AG10803 (cell line): Measurements from ENCODE around the gene UHRF1.
"Not testable (repeated sequence)": the region's sequence is repeated elsewhere in the genome, so short reads cannot be mapped to it uniquely, and the experiment has no call there.

Experiments
- DNase-seq: peaks from one replicate; pipeline ENCODE4 v3.0.0; 2010; ENCODE audit warnings: low read depth
- H3K4me3 ChIP-seq: 2 replicates; pipeline ENCODE4 v1.5.1; 2011; ENCODE audit warnings: mild to moderate bottlenecking, low read length, control low read depth
- CTCF ChIP-seq: conservative IDR thresholded peaks from 2 replicates; pipeline ENCODE4 v1.5.1; 2011; ENCODE audit warnings: mild to moderate bottlenecking, low read length, control low read depth, inconsistent platforms

The UHRF1 gene

GRCh38 chr19:4889034-4889815, 20.1 kb upstream of the UHRF1 start:
- H3K4me3 ChIP-seq = no peak overlapping the region
- DNase-seq = peak; percentile 46
- no peak for TF ChIP-seq CTCF

DNA sequence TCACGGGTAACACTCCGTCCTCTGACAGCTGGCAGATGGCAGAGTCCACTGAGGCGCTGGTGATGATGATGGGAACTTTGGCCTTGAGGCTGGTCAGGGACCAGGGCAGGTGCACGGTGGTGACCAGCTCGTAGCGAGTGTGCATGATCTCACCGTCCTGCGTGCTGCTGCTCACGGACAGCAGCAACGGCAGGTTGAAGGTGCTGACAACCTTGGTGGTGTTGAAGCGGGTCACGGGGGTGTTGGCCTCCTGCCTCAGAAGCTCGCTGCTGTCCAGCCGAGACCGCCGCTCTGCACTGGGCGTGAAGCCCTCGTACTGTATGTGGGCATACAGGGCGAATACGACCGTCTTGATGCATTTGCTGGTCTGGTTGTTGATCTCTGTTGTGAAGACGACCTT, 18.2 kb upstream of the UHRF1 start:
- DNase-seq = no peak
- TF ChIP-seq CTCF = no peak
- no peak overlapping the region for H3K4me3 ChIP-seq

DNA sequence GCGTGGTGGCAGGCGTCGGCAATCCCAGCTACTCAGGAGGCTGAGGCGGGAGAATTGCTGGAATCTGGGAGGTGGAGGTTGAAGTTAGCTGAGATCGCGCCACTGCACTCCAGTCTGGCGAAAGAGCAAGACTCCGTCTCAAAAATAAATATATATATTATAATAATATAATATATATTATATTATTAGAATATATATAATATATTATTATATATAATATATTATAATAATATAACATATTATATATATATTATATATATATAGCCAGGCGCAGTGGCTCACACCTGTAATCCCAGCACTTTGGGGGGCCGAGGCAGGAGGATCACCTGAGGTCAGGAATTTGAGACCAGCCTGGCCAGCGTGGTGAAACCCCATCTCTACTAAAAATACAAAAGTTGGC, 16.3 kb upstream of the UHRF1 start:
- H3K4me3 ChIP-seq, DNase-seq: not testable (repeated sequence)

- no peak overlapping the region for H3K4me3 ChIP-seq
- TF ChIP-seq CTCF = no peak
- peak; percentile 31 for DNase-seq
Measured at GRCh38 chr19:4896372-4896771, 12.9 kb upstream of the UHRF1 start.

- H3K4me3 ChIP-seq = no peak overlapping the region
- DNase-seq = no peak
- no peak for TF ChIP-seq CTCF
Measured at GRCh38 chr19:4897146-4897545, 12.2 kb upstream of the UHRF1 start.

DNA sequence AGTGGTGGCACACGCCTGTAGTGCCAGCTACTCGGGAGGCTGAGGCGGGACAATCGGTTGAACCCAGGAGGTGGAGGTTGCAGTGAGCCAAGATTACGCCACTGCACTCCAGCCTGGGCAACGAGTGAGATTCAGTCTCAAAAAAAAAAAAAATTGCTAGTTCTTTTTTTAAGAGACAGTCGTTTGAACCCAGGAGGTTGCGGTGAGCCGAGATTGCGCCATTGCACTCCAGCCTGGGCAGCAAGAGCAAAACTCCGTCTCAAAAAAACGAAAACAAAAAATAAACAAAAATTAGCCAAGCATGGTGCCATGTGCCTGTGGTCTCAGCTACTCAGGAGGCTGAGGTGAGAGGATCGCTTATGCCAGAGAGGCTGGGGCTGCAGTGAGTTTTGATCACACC, 8.4 kb upstream of the UHRF1 start:
- not testable (repeated sequence) for DNase-seq, H3K4me3 ChIP-seq

DNA sequence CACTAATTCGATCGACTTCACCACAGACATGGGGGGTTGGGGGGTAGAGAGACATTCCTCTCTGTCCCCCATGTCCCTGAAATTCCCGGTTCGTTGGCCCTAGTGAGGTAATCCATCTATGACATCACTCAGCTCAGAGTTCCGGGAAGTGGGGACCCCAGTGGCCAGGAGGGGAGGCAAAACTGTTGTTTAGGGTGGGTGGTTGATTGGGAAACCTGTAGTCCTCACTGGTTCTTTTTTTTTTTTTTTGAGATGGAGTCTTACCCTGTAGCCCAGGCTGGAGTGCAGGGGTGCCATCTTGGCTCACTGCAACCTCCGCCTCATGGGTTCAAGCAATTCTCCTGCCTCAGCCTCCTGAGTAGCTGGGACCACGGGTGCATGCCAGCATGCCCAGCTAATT, 6.5 kb upstream of the UHRF1 start, which contains the start of gene ARRDC5:
Gene ARRDC5, minus strand, starts transcription at position 101 of the 400 bp plus-strand sequence. Its CDS starts 71 bp downstream, at position 30.
- no peak for DNase-seq
- no peak within 1 kb of the TSS for H3K4me3 ChIP-seq
- TF ChIP-seq CTCF = no peak

- TF ChIP-seq CTCF = no peak
- DNase-seq = no peak
- no peak overlapping the region for H3K4me3 ChIP-seq
Measured at GRCh38 chr19:4904481-4904880, 4.8 kb upstream of the UHRF1 start.
